K562 (cell line): ENCODE data around the gene UNC13A.

ENCODE experiments used
- DLX4 ChIP-seq: fragments of 250-450 bp; sonication (Bioruptor Pico); IDR thresholded peaks from 2 replicates; pipeline ENCODE4 v1.6.1; 2021; ENCODE audit warnings: mild to moderate bottlenecking
- MXI1 ChIP-seq: IDR thresholded peaks from 2 replicates; pipeline ENCODE4 v1.6.1; 2011; ENCODE audit warnings: low read depth, mild to moderate bottlenecking, improper control_type of control experiment, low read length

- no peak for TF ChIP-seq MXI1
- no peak for TF ChIP-seq DLX4
Measured at GRCh38 chr19:17611462-17612244, 76.5 kb downstream of the UNC13A start.
